Stimulated activated CD4-positive, alpha-beta T cell treated with anti-CD3 and anti-CD28 coated beads, Interleukin-15, amount 100 ng/mL, for 24 hours (primary cell): ENCODE measurements around the gene EHBP1.

Experiments used
- DNase-seq: peaks from one replicate; pipeline ENCODE4 v3.0.0-alpha.2; 2020

EHBP1 gene

GRCh38 chr2:62895632-62896009 lies 190.1 kb downstream of the EHBP1 start:
- DNase-seq = no peak

GRCh38 chr2:62897187-62897827 lies 191.8 kb downstream of the EHBP1 start:
- DNase-seq = no peak

GRCh38 chr2:62904344-62904743 lies 198.8 kb downstream of the EHBP1 start:
- DNase-seq = no peak

- no peak for DNase-seq
These were observed 202.6 kb downstream of the EHBP1 start for GRCh38 chr2:62908145-62908544.

- DNase-seq = no peak
These were observed 207.8 kb downstream of the EHBP1 start for GRCh38 chr2:62913311-62913710.

GRCh38 chr2:62919041-62919440 lies 213.5 kb downstream of the EHBP1 start:
- DNase-seq = no peak

- no peak for DNase-seq
These were observed 214.6 kb downstream of the EHBP1 start for GRCh38 chr2:62920070-62920469.

- no peak for DNase-seq
These were observed 217.7 kb downstream of the EHBP1 start for GRCh38 chr2:62923242-62923641.

- no peak for DNase-seq
These were observed 218.4 kb downstream of the EHBP1 start for GRCh38 chr2:62923881-62924280.

GRCh38 chr2:62928015-62928414 lies 222.5 kb downstream of the EHBP1 start:
- no peak for DNase-seq

- no peak for DNase-seq
These were observed 226.0 kb downstream of the EHBP1 start for GRCh38 chr2:62931536-62931935.

- DNase-seq = no peak
These were observed 227.9 kb downstream of the EHBP1 start for GRCh38 chr2:62933398-62933917.

GRCh38 chr2:62934517-62934916 lies 229.0 kb downstream of the EHBP1 start:
- DNase-seq = no peak

- DNase-seq = no peak
These were observed 232.6 kb downstream of the EHBP1 start for GRCh38 chr2:62938126-62938525.

- no peak for DNase-seq
These were observed 234.4 kb downstream of the EHBP1 start for GRCh38 chr2:62939735-62940491.

- DNase-seq = no peak
These were observed 235.2 kb downstream of the EHBP1 start for GRCh38 chr2:62940697-62941096.

GRCh38 chr2:62941413-62941812 lies 235.9 kb downstream of the EHBP1 start:
- DNase-seq = no peak

GRCh38 chr2:62944362-62944761 lies 238.8 kb downstream of the EHBP1 start:
- DNase-seq = no peak

- no peak for DNase-seq
These were observed 241.9 kb downstream of the EHBP1 start for GRCh38 chr2:62947403-62947802.

- DNase-seq = no peak
These were observed 251.1 kb downstream of the EHBP1 start for GRCh38 chr2:62956651-62957050.

GRCh38 chr2:62958206-62958605 lies 252.7 kb downstream of the EHBP1 start:
- no peak for DNase-seq

- no peak for DNase-seq
These were observed 258.5 kb downstream of the EHBP1 start for GRCh38 chr2:62964050-62964449.

- no peak for DNase-seq
These were observed 259.2 kb downstream of the EHBP1 start for GRCh38 chr2:62964671-62965070.

GRCh38 chr2:62966991-62967390 lies 261.5 kb downstream of the EHBP1 start:
- no peak for DNase-seq

GRCh38 chr2:62968168-62968567 lies 262.7 kb downstream of the EHBP1 start:
- no peak for DNase-seq
